CD8-positive, alpha-beta memory T cell (primary cell): Measurements from ENCODE around the gene DDX51. TPM values are rescaled to one million over a fixed set of nuclear protein-coding genes. Genes with fewer than 3 reads are reported as not detected.
"Not testable (repeated sequence)": the region's sequence is repeated elsewhere in the genome, so short reads cannot be mapped to it uniquely, and the experiment has no call there.

Experiments
- CTCF ChIA-PET: fragments of 350-600 bp; sonication (Branson Sonifier 250); formaldehyde crosslinking; loops from one replicate; lab custom pipeline; 2021; ENCODE audit warnings: antibody characterized with exemption; lab: Charles Lee
- POLR2A ChIA-PET: fragments of 350-600 bp; sonication (Branson Sonifier 250); formaldehyde crosslinking; loops from one replicate; lab custom pipeline; 2021; ENCODE audit warnings: antibody characterized with exemption; lab: Charles Lee
- DNase-seq, 5 donors: peaks; one replicate each; pipeline versions ENCODE4 v3.0.0 to v3.0.0-alpha.2; 2020 to 2022; ENCODE audit warnings: mixed read lengths in 1 of 5
- H3K27ac ChIP-seq: one replicate; pipeline ENCODE4 v1.7.0; 2013; ENCODE audit warnings: low read depth, mild to moderate bottlenecking, low read length, moderate library complexity
- H3K27me3 ChIP-seq: 2 replicates; pipeline ENCODE4 v1.7.0; 2013; ENCODE audit warnings: low read length, mild to moderate bottlenecking; ENCODE audit not compliant: insufficient read depth, poor library complexity, severe bottlenecking
- H3K36me3 ChIP-seq: 2 replicates; pipeline ENCODE4 v1.7.0; 2013; ENCODE audit warnings: mild to moderate bottlenecking, low read length, moderate library complexity; ENCODE audit not compliant: insufficient read depth
- H3K4me1 ChIP-seq: 2 replicates; pipeline ENCODE4 v1.7.0; 2013; ENCODE audit warnings: mild to moderate bottlenecking, low read length, moderate library complexity; ENCODE audit not compliant: insufficient read depth
- H3K4me3 ChIP-seq: 2 replicates; pipeline ENCODE4 v1.7.0; 2013; ENCODE audit warnings: mild to moderate bottlenecking, low read length
- H3K9me3 ChIP-seq: 2 replicates; pipeline ENCODE4 v1.7.0; 2013; ENCODE audit warnings: mild to moderate bottlenecking, low read length
- H3K27ac Mint-ChIP-seq, 8 donors: one replicate each; pipeline ENCODE4 v1.8.0; 2020 to 2021; ENCODE audit warnings: mixed read lengths in 8 of 8, mild to moderate bottlenecking in 6 of 8, inconsistent platforms in 3 of 8, moderate library complexity in 3 of 8
- H3K27me3 Mint-ChIP-seq, 2 donors: one replicate each; pipeline ENCODE4 v1.8.0; 2020 to 2021; ENCODE audit warnings: mixed read lengths in 2 of 2, mild to moderate bottlenecking in 1 of 2, moderate library complexity in 1 of 2
- H3K36me3 Mint-ChIP-seq, 3 donors: one replicate each; pipeline ENCODE4 v1.8.0; 2020 to 2021; ENCODE audit warnings: mixed read lengths in 3 of 3, inconsistent platforms in 1 of 3, mild to moderate bottlenecking in 1 of 3
- H3K4me1 Mint-ChIP-seq, 3 donors: one replicate each; pipeline ENCODE4 v1.8.0; 2020 to 2021; ENCODE audit warnings: mixed read lengths in 3 of 3, inconsistent platforms in 1 of 3, mild to moderate bottlenecking in 1 of 3
- H3K4me3 Mint-ChIP-seq, 7 donors: one replicate each; pipeline ENCODE4 v1.8.0; 2020 to 2021; ENCODE audit warnings: mixed read lengths in 7 of 7, mild to moderate bottlenecking in 6 of 7, moderate library complexity in 4 of 7, inconsistent platforms in 2 of 7
- H3K9me3 Mint-ChIP-seq, 5 donors: one replicate each; pipeline ENCODE4 v1.8.0; 2020 to 2022; ENCODE audit warnings: mixed read lengths in 5 of 5, mild to moderate bottlenecking in 3 of 5, moderate library complexity in 2 of 5, inconsistent platforms in 1 of 5
- polyA plus RNA-seq: library from polyadenylated mRNA; unstranded; fragments of 300-500 nt; fragmentation: Illumina TruSeq; gene quantifications from one replicate; pipeline ENCODE4 v1.2.3, GENCODE V29; 2021
- total RNA-seq, 2 experiments: library from RNA; stranded (reverse); gene quantifications; one replicate each; pipeline ENCODE4 v1.2.3, GENCODE V29; 2021

DDX51 gene
- total and polyA plus RNA-seq, 3 experiments from 2014 or later: 14.1 to 36.4 (median 35.2) TPM

- POLR2A ChIA-PET: interaction anchor here (0.5 kb wide), 1 partner anchor 354 kb away, joined by 3 read pairs; no protein-coding TSS in a partner anchor
- Mint-ChIP-seq H3K4me3 (peak overlapping the region in 1 of 7 donors; percentile 58), H3K4me1 (peaks cover 0 to 6% (median 4%) of the 10 kb centered on the region in 3 donors), H3K36me3 (peaks cover 0 to 37% (median 4%) of the 10 kb centered on the region in 3 donors), H3K9me3 (no peaks in the 10 kb centered on the region), H3K27ac (peak overlapping the region in 2 of 8 donors; percentile 19 to 52), H3K27me3 (peaks cover 0 to 1% of the 10 kb centered on the region in 2 donors)
- Histone ChIP-seq H3K4me3 (no peak overlapping the region), H3K4me1 (peaks cover 2% of the 10 kb centered on the region), H3K27me3 (no peaks in the 10 kb centered on the region), H3K36me3 (peaks cover 32% of the 10 kb centered on the region), H3K9me3 (no peaks in the 10 kb centered on the region), H3K27ac (no peak overlapping the region)
- DNase-seq: no peak
- CTCF ChIA-PET: interaction anchor here (0.9 kb wide), 1 partner anchor 16 kb away, joined by 3 read pairs; no protein-coding TSS in a partner anchor
These were observed 6.5 kb downstream of the DDX51 start for GRCh38 chr12:132137483-132138125.

DNA sequence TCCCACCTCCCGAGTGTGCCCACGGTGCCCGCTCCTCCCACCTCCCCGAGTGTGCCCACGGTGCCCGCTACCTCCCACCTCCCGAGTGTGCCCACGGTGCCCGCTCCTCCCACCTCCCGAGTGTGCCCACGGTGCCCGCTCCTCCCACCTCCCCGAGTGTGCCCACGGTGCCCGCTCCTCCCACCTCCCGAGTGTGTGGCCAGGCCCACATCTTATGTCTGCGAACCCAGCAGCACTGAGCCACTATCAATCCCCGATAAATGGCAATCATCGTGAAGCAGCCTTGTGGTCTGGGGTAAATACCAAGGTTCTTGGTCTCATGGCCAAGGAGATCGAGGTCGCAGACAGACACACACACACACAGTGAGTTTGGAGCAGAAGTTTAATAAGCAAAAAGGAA lies 7.9 kb downstream of the DDX51 start:
- CTCF ChIA-PET: not testable (repeated sequence)

DNA sequence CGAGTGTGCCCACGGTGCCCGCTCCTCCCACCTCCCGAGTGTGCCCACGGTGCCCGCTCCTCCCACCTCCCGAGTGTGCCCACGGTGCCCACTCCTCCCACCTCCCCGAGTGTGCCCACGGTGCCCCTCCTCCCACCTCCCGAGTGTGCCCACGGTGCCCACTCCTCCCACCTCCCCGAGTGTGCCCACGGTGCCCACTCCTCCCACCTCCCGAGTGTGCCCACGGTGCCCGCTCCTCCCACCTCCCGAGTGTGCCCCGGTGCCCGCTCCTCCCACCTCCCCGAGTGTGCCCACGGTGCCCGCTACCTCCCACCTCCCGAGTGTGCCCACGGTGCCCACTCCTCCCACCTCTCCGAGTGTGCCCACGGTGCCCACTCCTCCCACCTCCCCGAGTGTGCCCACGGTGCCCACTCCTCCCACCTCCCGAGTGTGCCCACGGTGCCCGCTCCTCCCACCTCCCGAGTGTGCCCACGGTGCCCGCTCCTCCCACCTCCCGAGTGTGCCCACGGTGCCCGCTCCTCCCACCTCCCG lies 9.4 kb downstream of the DDX51 start:
- H3K9me3 Mint-ChIP-seq, H3K27me3 Mint-ChIP-seq, H3K4me3 Mint-ChIP-seq, POLR2A ChIA-PET, H3K27ac Mint-ChIP-seq, DNase-seq, H3K9me3 ChIP-seq, H3K4me3 ChIP-seq, CTCF ChIA-PET, H3K4me1 ChIP-seq, H3K27ac ChIP-seq, H3K27me3 ChIP-seq, H3K36me3 ChIP-seq, H3K4me1 Mint-ChIP-seq: not testable (repeated sequence)
- H3K36me3 Mint-ChIP-seq: peaks cover 0 to 20% (median 3%) of the 10 kb centered on the region in 3 donors

More for the DNA sequence above, 7.9 kb downstream of the DDX51 start:
- H3K27me3 Mint-ChIP-seq, H3K27ac ChIP-seq, H3K4me1 ChIP-seq, H3K4me3 Mint-ChIP-seq, H3K9me3 Mint-ChIP-seq, DNase-seq, H3K27me3 ChIP-seq, POLR2A ChIA-PET, H3K9me3 ChIP-seq, H3K4me3 ChIP-seq, H3K4me1 Mint-ChIP-seq: not testable (repeated sequence)
- peaks cover 0 to 29% (median 4%) of the 10 kb centered on the region in 3 donors for H3K36me3 Mint-ChIP-seq
- H3K27ac Mint-ChIP-seq: peak overlapping the region in 1 of 8 donors; percentile 52
- peaks cover 22% of the 10 kb centered on the region for H3K36me3 ChIP-seq

GRCh38 chr12:132133952-132134652 lies 10.0 kb downstream of the DDX51 start:
- ChIA-PET CTCF (no interaction called here), POLR2A (no interaction called here)
- no peaks in the 10 kb centered on the region for H3K9me3 ChIP-seq
- H3K36me3 ChIP-seq: peaks cover 4% of the 10 kb centered on the region
- Mint-ChIP-seq H3K27ac (peak overlapping the region in 1 of 8 donors; percentile 74), H3K9me3 (peaks cover 0 to 3% (median 0%) of the 10 kb centered on the region in 5 donors), H3K4me3 (no peak overlapping the region), H3K4me1 (no peaks in the 10 kb centered on the region), H3K36me3 (peaks cover 2 to 17% (median 4%) of the 10 kb centered on the region in 3 donors), H3K27me3 (peaks cover 0 to 1% of the 10 kb centered on the region in 2 donors)
- DNase-seq: no peak
- no peak overlapping the region for H3K4me3 ChIP-seq
- no peak overlapping the region for H3K27ac ChIP-seq
- H3K4me1 ChIP-seq: no peaks in the 10 kb centered on the region
- H3K27me3 ChIP-seq: no peaks in the 10 kb centered on the region

DNA sequence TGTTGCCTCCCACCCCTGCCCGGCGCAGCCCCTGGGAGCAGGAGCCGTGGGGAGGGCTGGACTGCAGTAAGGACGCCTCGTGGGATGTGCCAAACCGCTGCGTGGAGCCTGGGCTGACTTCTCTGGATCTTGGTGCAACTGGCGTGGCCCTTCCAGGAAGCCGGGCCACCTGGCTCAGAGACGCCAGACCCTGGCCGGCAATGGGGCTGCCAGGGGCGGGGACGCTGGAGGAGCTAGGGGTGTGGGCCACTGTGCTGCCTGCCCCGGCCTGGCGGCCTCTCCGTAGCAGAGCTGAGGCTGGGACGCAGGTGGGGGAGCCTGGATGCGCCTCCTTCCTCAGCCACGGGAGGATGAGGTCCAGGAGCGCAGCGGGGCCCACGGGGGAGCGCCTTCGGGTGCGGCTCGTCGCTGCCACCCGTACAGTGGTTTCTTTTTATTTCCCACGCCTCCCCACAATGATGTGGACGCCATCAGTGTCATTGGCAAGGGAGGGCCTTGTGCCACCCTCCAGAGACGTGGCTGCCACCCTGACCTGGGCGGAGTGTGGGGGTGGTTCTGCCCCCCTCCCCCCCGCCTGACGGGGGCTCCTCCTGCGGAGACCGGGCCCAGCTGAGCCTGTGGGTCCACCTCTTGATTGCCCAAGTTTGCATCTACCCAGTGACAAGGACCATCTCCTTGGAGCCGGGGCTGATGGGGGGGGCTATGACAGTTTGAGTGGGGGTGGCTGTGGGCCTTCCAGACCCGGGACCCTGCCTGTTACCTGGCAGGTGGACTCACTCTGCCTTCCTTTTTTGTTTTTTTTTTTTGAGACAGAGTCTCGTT lies 11.3 kb downstream of the DDX51 start:
- POLR2A ChIA-PET: no interaction called here
- no peak overlapping the region for H3K4me3 Mint-ChIP-seq

DNA sequence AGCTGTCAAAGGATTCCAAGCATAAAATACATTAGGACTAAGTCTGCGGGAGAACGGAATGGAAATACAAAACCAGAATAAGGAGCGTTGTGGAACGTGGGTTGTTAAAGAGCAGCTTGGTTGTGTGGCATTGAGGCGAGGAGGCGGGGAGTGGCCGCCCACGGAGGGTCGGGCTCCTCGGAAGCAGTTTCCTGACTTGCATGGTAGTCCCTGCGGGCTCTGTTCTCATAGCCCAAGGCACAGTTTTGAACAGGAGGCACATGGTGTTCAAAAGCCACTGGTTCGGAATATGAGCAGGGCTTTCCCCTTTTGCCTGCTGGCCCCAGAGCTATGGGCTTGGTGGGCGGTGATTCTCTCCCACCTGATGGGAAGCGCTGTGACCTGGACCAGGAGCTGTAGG lies 12.2 kb downstream of the DDX51 start:
- peaks cover 5 to 9% (median 8%) of the 10 kb centered on the region in 5 donors for H3K9me3 Mint-ChIP-seq
- peaks cover 12 to 23% (median 19%) of the 10 kb centered on the region in 3 donors for H3K36me3 Mint-ChIP-seq
- H3K9me3 ChIP-seq: peaks cover 6% of the 10 kb centered on the region
- ChIA-PET POLR2A (no interaction called here), CTCF (interaction anchor here (0.6 kb wide), 1 partner anchor 24 kb away, joined by 3 read pairs; no protein-coding TSS in a partner anchor)
- no peak for DNase-seq
- no peaks in the 10 kb centered on the region for H3K4me1 Mint-ChIP-seq
- no peaks in the 10 kb centered on the region for H3K27me3 ChIP-seq
- H3K27ac ChIP-seq: no peak overlapping the region
- no peaks in the 10 kb centered on the region for H3K4me1 ChIP-seq
- peaks cover 6% of the 10 kb centered on the region for H3K36me3 ChIP-seq
- H3K4me3 ChIP-seq: no peak overlapping the region
- H3K27ac Mint-ChIP-seq: peak overlapping the region in 1 of 8 donors; percentile 59
- peak overlapping the region in 1 of 7 donors; percentile 8 for H3K4me3 Mint-ChIP-seq
- peaks cover 0 to 1% of the 10 kb centered on the region in 2 donors for H3K27me3 Mint-ChIP-seq

More for the DNA sequence above, 11.3 kb downstream of the DDX51 start:
- H3K27ac ChIP-seq: no peak overlapping the region
- no peak for DNase-seq
- no peaks in the 10 kb centered on the region for H3K27me3 ChIP-seq
- no peaks in the 10 kb centered on the region for H3K36me3 ChIP-seq
- H3K27me3 Mint-ChIP-seq: peaks cover 0 to 1% of the 10 kb centered on the region in 2 donors
- H3K9me3 Mint-ChIP-seq: peaks cover 5 to 9% (median 6%) of the 10 kb centered on the region in 5 donors
- no peaks in the 10 kb centered on the region for H3K4me1 Mint-ChIP-seq
- peaks cover 3% of the 10 kb centered on the region for H3K9me3 ChIP-seq
- H3K4me3 ChIP-seq: no peak overlapping the region
- no peak overlapping the region for H3K27ac Mint-ChIP-seq
- CTCF ChIA-PET: no interaction called here
- no peaks in the 10 kb centered on the region for H3K4me1 ChIP-seq
- H3K36me3 Mint-ChIP-seq: peaks cover 7 to 18% (median 16%) of the 10 kb centered on the region in 3 donors

- peaks cover 13% of the 10 kb centered on the region for H3K36me3 ChIP-seq
- POLR2A ChIA-PET: no interaction called here
- no peaks in the 10 kb centered on the region for H3K27me3 ChIP-seq
- H3K4me1 ChIP-seq: no peaks in the 10 kb centered on the region
- peaks cover 6% of the 10 kb centered on the region for H3K9me3 ChIP-seq
- Mint-ChIP-seq H3K27me3 (no peaks in the 10 kb centered on the region), H3K4me1 (no peaks in the 10 kb centered on the region), H3K9me3 (peaks cover 5 to 9% (median 8%) of the 10 kb centered on the region in 5 donors), H3K36me3 (peaks cover 16 to 26% (median 24%) of the 10 kb centered on the region in 3 donors), H3K4me3 (no peak overlapping the region), H3K27ac (peak overlapping the region in 1 of 8 donors; percentile 65)
- H3K4me3 ChIP-seq: no peak overlapping the region
- H3K27ac ChIP-seq: no peak overlapping the region
- no peak for DNase-seq
- CTCF ChIA-PET: interaction anchor here (0.6 kb wide), 1 partner anchor 23 kb away, joined by 3 read pairs; no protein-coding TSS in a partner anchor
These were observed 12.9 kb downstream of the DDX51 start for GRCh38 chr12:132131229-132131628.
